ENCODE results near the gene ANKRD35. TPM values are rescaled to one million over a fixed set of nuclear protein-coding genes. Genes with fewer than 3 reads are reported as not detected.

The ANKRD35 gene
- total and polyA plus RNA-seq, 9 of the 15 experiments (the other 6 are each of a cell fraction or from before 2014, with no cell fraction given) = 0.07 to 0.14 (median 0.07) TPM; not detected in 5

- Histone ChIP-seq H2AFZ (ENCODE audit: low read depth, low read length) (peak overlapping the region; percentile 46), H3K27me3 (ENCODE audit: control insufficient read depth in 2 of 2, insufficient read depth in 2 of 2, low read length in 2 of 2) (0 out of 5 replicates have a peak, but pooled peaks cover 0 to 3% of the 10 kb centered on the region in 2 experiments), H3K9ac (ENCODE audit: insufficient read depth in 1 of 2, low read depth in 2 of 2, low read length in 2 of 2) (peak overlapping the region in 1 of 2 experiments; percentile 39; a peak in 1 of 4 replicates), H3K4me1 (replicated peaks in 1 of 2; ENCODE audit: control insufficient read depth in 2 of 2, insufficient read depth in 2 of 2, low read length in 2 of 2) (peaks cover 24 to 37% of the 10 kb centered on the region in 2 experiments), H3K36me3 (ENCODE audit: control insufficient read depth, insufficient read depth, low read length) (no peaks in the 10 kb centered on the region), H3K4me3 (no peak overlapping the region), H3K79me2 (ENCODE audit: control insufficient read depth, insufficient read depth, low read length) (no peaks in the 10 kb centered on the region), H3K27ac (ENCODE audit: extremely low read depth, low read depth, low read length) (no peak overlapping the region), H3K4me2 (ENCODE audit: insufficient read depth, low read length) (peak overlapping the region; percentile 33), H3K9me3 (replicated peaks; ENCODE audit: control insufficient read depth, insufficient read depth, low read depth, low read length) (no peaks in the 10 kb centered on the region), H4K20me1 (replicated peaks; ENCODE audit: control insufficient read depth, insufficient read depth, low read length) (no peaks in the 10 kb centered on the region), H3K9me1 (ENCODE audit: control insufficient read depth, insufficient read depth, low read length) (no peaks in the 10 kb centered on the region)
- no peak for FAIRE-seq
- no TSS peak for BruUV-seq (replicated peaks)
- ChIA-PET POLR2A (interaction anchor here (0.6 to 1.3 kb wide), 4 partner anchors 14 to 161 kb away, joined by 3 to 4 read pairs (median 4); no protein-coding TSS in a partner anchor), CTCF (ENCODE audit: low intra/inter-chr PET ratio) (no interaction called here)
- DNase-seq (ENCODE audit: extremely low read depth in 1 of 4, low spot score in 3 of 4) = peak in 2 of 4 experiments; percentile 26 to 43
- peak; percentile 37 for ATAC-seq
- intact Hi-C loops (cut with micrococcal nuclease) = no loop called here
- 31% methylated on average over 7 of the region's 7 CpGs for WGBS (ENCODE audit: insufficient coverage, low coverage, missing lambda C conversion rate)
- in situ Hi-C loops (cut with MboI) = no loop called here
- TF ChIP-seq BHLHE40 (IDR thresholded peaks at IDR 0.05; ENCODE audit: low read length) (0 out of 2 replicates have a peak, but pooled peaks have one; percentile 11), SMARCA4 (IDR thresholded peaks at IDR 0.05) (peak; percentile 45; the same call in 1 of the 2 replicates), ATF3 (IDR thresholded peaks at IDR 0.05) (peak; percentile 70), ATF3 (CRISPR knock-in tag; conservative IDR thresholded peaks at IDR 0.05) (no peak), DPF2 (IDR thresholded peaks at IDR 0.05) (peak; percentile 71; the same call in 1 of the 2 replicates), POU5F1 (IDR thresholded peaks at IDR 0.05; ENCODE audit: borderline replicate concordance, low read depth, low read length, partially characterized antibody) (no peak), VEZF1 (CRISPR knock-in tag; IDR thresholded peaks at IDR 0.05) (0 out of 2 replicates have a peak, but pooled peaks have one; percentile 25), ARID1B (IDR thresholded peaks at IDR 0.05) (peak; percentile 67), TEAD4 (IDR thresholded peaks at IDR 0.05; ENCODE audit: low read length) (0 out of 2 replicates have a peak, but pooled peaks have one; percentile 8), TEAD4 (CRISPR knock-in tag; IDR thresholded peaks at IDR 0.05; ENCODE audit: borderline replicate concordance) (no peak), COPS2 (conservative IDR thresholded peaks at IDR 0.05) (no peak), CTCFL (IDR thresholded peaks at IDR 0.05; ENCODE audit: borderline replicate concordance, insufficient read depth, low read depth, low read length, poor library complexity, severe bottlenecking) (no peak), E2F6 (IDR thresholded peaks at IDR 0.05; ENCODE audit: borderline replicate concordance in 1 of 2, extremely low read depth in 1 of 2, insufficient read depth in 1 of 2, insufficient read length in 1 of 2, low read depth in 1 of 2, low read length in 1 of 2, poor library complexity in 1 of 2, severe bottlenecking in 1 of 2) (no peak), FOS (IDR thresholded peaks at IDR 0.05; ENCODE audit: extremely low read depth, insufficient read length) (peak; percentile 20), HMG20A (CRISPR knock-in tag; conservative IDR thresholded peaks at IDR 0.05) (no peak), TARDBP (IDR thresholded peaks at IDR 0.05) (no peak), FOSL1 (tag; conservative IDR thresholded peaks at IDR 0.05) (peak; percentile 94)
Observed at GRCh38 chr1:145877923-145878486, 7.7 kb downstream of the ANKRD35 start.
